Measurements from ENCODE around the gene C2CD2. TPM values are rescaled to one million over a fixed set of nuclear protein-coding genes. Genes with fewer than 3 reads are reported as not detected.

C2CD2 gene
- total and polyA plus RNA-seq, 12 donors = 175 to 439 (median 284) TPM

GRCh38 chr21:41979751-41980369 lies 26.0 kb upstream of the C2CD2 start:
- intact Hi-C loops (cut with DNase I) = no loop called here
- H3K27ac ChIP-seq = no peak overlapping the region
- no peaks in the 10 kb centered on the region for H3K4me1 ChIP-seq (replicated peaks in 1 of 2)
- TF ChIP-seq POLR2A (IDR thresholded peaks at IDR 0.05) (no peak), CTCF (IDR thresholded peaks at IDR 0.05) (no peak)
- 79 to 91% (median 86%) methylated on average over 7 of the region's 7 CpGs for WGBS, 4 donors
- no peak for DNase-seq
- no peak overlapping the region for H3K4me3 ChIP-seq
- H3K36me3 ChIP-seq (replicated peaks in 1 of 2) = no peaks in the 10 kb centered on the region
- no peaks in the 10 kb centered on the region for H3K27me3 ChIP-seq
- no peaks in the 10 kb centered on the region for H3K9me3 ChIP-seq (replicated peaks in 1 of 3)

- Histone ChIP-seq H3K4me1 (replicated peaks in 1 of 2) (no peaks in the 10 kb centered on the region), H3K27me3 (no peaks in the 10 kb centered on the region), H3K27ac (no peak overlapping the region), H3K9me3 (replicated peaks in 1 of 3) (no peaks in the 10 kb centered on the region), H3K4me3 (no peak overlapping the region), H3K36me3 (replicated peaks in 1 of 2) (no peaks in the 10 kb centered on the region)
- intact Hi-C loops (cut with DNase I) = no loop called here
- no peak for DNase-seq
- WGBS, 4 donors = 57 to 91% (median 71%) methylated on average over 4 of the region's 4 CpGs
- TF ChIP-seq CTCF (IDR thresholded peaks at IDR 0.05) (no peak), POLR2A (IDR thresholded peaks at IDR 0.05) (no peak)
These were observed 25.5 kb upstream of the C2CD2 start for GRCh38 chr21:41979335-41979734.

- Histone ChIP-seq H3K9me3 (replicated peaks in 1 of 3) (no peaks in the 10 kb centered on the region), H3K27me3 (no peaks in the 10 kb centered on the region), H3K4me3 (no peak overlapping the region), H3K36me3 (replicated peaks in 1 of 2) (no peaks in the 10 kb centered on the region), H3K4me1 (replicated peaks in 1 of 2) (no peaks in the 10 kb centered on the region), H3K27ac (no peak overlapping the region)
- DNase-seq = peak in 2 of 7 donors; percentile 12 to 35
- intact Hi-C loops (cut with DNase I) = no loop called here
- TF ChIP-seq POLR2A (IDR thresholded peaks at IDR 0.05) (no peak), CTCF (IDR thresholded peaks at IDR 0.05) (no peak)
- WGBS, 4 donors = 87 to 91% (median 91%) methylated on average over 15 to 17 of the region's 17 CpGs
These were observed 23.5 kb upstream of the C2CD2 start for GRCh38 chr21:41977034-41977950.

GRCh38 chr21:41976611-41977010 lies 22.8 kb upstream of the C2CD2 start:
- no peaks in the 10 kb centered on the region for H3K36me3 ChIP-seq (replicated peaks in 1 of 2)
- TF ChIP-seq CTCF (IDR thresholded peaks at IDR 0.05) = no peak
- TF ChIP-seq POLR2A (IDR thresholded peaks at IDR 0.05) = no peak
- no peak overlapping the region for H3K4me3 ChIP-seq
- WGBS, 4 donors = 85 to 91% (median 90%) methylated on average over 8 of the region's 8 CpGs
- no peak overlapping the region for H3K27ac ChIP-seq
- no peaks in the 10 kb centered on the region for H3K9me3 ChIP-seq (replicated peaks in 1 of 3)
- DNase-seq = peak in 2 of 7 donors; percentile 10 to 42
- intact Hi-C loops (cut with DNase I) = no loop called here
- no peaks in the 10 kb centered on the region for H3K4me1 ChIP-seq (replicated peaks in 1 of 2)
- no peaks in the 10 kb centered on the region for H3K27me3 ChIP-seq

Measured in adrenal gland (tissue), 12 donors.